ENCODE data around the gene KNOP1. TPM values are rescaled to one million over a fixed set of nuclear protein-coding genes. Genes with fewer than 3 reads are reported as not detected.
A peak's percentile ranks its signal among the peaks of the same experiment; 100 is the strongest.

Gene KNOP1
- total RNA-seq, 1 experiment from 2014 or later: 93.9 TPM

GRCh38 chr16:19712418-19713058 lies 5.5 kb downstream of the KNOP1 start:
- no peak for DNase-seq
- H3K27me3 Mint-ChIP-seq (ENCODE audit: low read depth): no peaks in the 10 kb centered on the region
- H3K9me3 Mint-ChIP-seq: no peaks in the 10 kb centered on the region
- H2BK120ac ChIP-seq (ENCODE audit: low read depth, low read length, poor library complexity, severe bottlenecking): no peak overlapping the region
- H3K56ac ChIP-seq (ENCODE audit: insufficient read length, low read depth, low read length): no peak overlapping the region
- peaks cover 53 to 81% of the 10 kb centered on the region in 2 experiments for H3K4me1 Mint-ChIP-seq
- no peak overlapping the region for H3K27ac ChIP-seq (ENCODE audit: insufficient read length, low read depth, low read length)
- peak overlapping the region in 1 of 3 experiments; percentile 78; a peak in 2 of 7 replicates for H3K27ac Mint-ChIP-seq
- H3K4ac ChIP-seq (ENCODE audit: low read depth, low read length): no peak overlapping the region
- H3T11ph ChIP-seq (ENCODE audit: low read length): no peak overlapping the region
- H4K91ac ChIP-seq (ENCODE audit: insufficient read length, low read depth, low read length): no peak overlapping the region
- H3K4me3 Mint-ChIP-seq: no peak overlapping the region
- no peaks in the 10 kb centered on the region for H3K27me3 ChIP-seq (ENCODE audit: insufficient read depth, low read length)
- no peaks in the 10 kb centered on the region for H3K9me3 ChIP-seq (ENCODE audit: control insufficient read depth, low read depth, low read length)
- peaks cover 7% of the 10 kb centered on the region for H3K79me1 ChIP-seq (ENCODE audit: insufficient read depth, low read depth, low read length, poor library complexity, severe bottlenecking)
- H3K18ac ChIP-seq (ENCODE audit: insufficient read length, low read depth, low read length): no peak overlapping the region
- no peak overlapping the region for H3K14ac ChIP-seq (ENCODE audit: insufficient read depth, low read length)
- no peak overlapping the region for H2AK5ac ChIP-seq (ENCODE audit: insufficient read length, low read length)
- H3K4me1 ChIP-seq (ENCODE audit: insufficient read depth, low read length): peaks cover 9% of the 10 kb centered on the region; the same call in 1 of the 2 replicates
- H2BK15ac ChIP-seq (ENCODE audit: low read depth, low read length): no peak overlapping the region
- no peak overlapping the region for H2BK20ac ChIP-seq (ENCODE audit: low read depth, low read length, poor library complexity, severe bottlenecking)
- H3K9ac ChIP-seq (ENCODE audit: extremely low read depth, insufficient read length, low read length): no peak overlapping the region
- no peak overlapping the region for H4K5ac ChIP-seq (ENCODE audit: insufficient read length, low read depth, low read length)
- peaks cover 6% of the 10 kb centered on the region for H4K20me1 ChIP-seq (ENCODE audit: control insufficient read depth, insufficient read depth, insufficient read length)
- no peak overlapping the region for H2AFZ ChIP-seq (ENCODE audit: low read length)
- no peak overlapping the region for H3K23ac ChIP-seq (ENCODE audit: insufficient read length, low read depth, low read length)
- no peaks in the 10 kb centered on the region for H3K23me2 ChIP-seq (ENCODE audit: insufficient read length, low read depth, low read length, poor library complexity, severe bottlenecking)
- no peak overlapping the region for H2BK5ac ChIP-seq (ENCODE audit: insufficient read length, low read length)
- no peak overlapping the region for H3K4me2 ChIP-seq (ENCODE audit: insufficient read depth, insufficient read length, low read length)
- peaks cover 59 to 86% (median 72%) of the 10 kb centered on the region in 3 experiments for H3K36me3 Mint-ChIP-seq (ENCODE audit: insufficient read depth in 1 of 3, low read depth in 3 of 3)
- H4K8ac ChIP-seq (replicated peaks; ENCODE audit: insufficient read length, low read depth, low read length): no peak overlapping the region
- TF ChIP-seq, protein P1, sequence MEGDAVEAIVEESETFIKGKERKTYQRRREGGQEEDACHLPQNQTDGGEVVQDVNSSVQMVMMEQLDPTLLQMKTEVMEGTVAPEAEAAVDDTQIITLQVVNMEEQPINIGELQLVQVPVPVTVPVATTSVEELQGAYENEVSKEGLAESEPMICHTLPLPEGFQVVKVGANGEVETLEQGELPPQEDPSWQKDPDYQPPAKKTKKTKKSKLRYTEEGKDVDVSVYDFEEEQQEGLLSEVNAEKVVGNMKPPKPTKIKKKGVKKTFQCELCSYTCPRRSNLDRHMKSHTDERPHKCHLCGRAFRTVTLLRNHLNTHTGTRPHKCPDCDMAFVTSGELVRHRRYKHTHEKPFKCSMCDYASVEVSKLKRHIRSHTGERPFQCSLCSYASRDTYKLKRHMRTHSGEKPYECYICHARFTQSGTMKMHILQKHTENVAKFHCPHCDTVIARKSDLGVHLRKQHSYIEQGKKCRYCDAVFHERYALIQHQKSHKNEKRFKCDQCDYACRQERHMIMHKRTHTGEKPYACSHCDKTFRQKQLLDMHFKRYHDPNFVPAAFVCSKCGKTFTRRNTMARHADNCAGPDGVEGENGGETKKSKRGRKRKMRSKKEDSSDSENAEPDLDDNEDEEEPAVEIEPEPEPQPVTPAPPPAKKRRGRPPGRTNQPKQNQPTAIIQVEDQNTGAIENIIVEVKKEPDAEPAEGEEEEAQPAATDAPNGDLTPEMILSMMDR (conservative IDR thresholded peaks at IDR 0.05): no peak
- WGBS (ENCODE audit: extremely low coverage, insufficient read length, low lambda C conversion rate): no CpG with 5 or more reads among the region's 11 CpGs
- no peak overlapping the region for H2BK12ac ChIP-seq (ENCODE audit: insufficient read length, low read depth, low read length)
- H3K79me2 ChIP-seq (ENCODE audit: insufficient read depth, low read length): peaks cover 39% of the 10 kb centered on the region
